COR-L47 (cell line): ENCODE data around the gene LYPD3.

Source experiments
- DNase-seq: peaks from one replicate; lab custom pipeline; 2025; lab: John Stamatoyannopoulos, UW

Gene LYPD3

DNA sequence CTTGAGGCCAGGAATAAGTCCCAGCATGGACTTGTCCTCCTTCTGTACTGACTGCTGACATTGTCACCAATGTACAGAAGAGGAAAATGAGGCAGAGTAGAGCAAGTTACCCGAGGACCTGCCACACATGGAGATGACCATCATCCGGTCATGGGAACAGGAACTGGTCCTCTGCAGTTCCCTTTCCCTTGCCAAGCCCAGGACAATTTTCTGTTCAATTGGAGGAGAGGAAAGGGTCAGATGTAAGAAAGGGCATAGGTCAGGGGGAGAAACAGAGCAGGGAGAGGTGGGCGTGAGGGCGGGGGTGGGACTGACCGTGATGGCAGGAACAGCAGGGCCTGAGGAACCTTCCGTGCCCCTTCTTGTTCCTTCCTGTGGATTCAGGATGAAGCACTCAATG is 20.5 kb upstream of the LYPD3 start:
- no peak for DNase-seq

DNA sequence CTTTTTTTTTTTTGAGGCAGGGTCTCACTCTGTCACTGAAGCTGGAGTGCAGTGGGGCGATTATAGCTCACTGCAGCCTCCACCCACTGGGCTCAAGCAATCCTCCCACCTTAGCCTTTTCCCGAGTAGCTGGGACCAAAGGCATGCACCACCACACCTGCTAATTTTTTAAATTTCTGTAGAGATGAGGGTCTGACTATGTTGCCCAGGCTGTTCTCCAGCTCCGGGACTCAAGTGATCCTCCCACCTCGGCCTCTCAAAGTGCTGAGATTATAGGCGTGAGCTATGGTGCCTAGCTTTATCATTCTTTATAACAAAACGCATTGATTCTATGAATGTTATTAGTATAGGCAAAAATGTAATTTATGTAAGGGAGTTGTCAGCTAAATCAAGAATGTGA is 17.9 kb upstream of the LYPD3 start:
- no peak for DNase-seq

DNA sequence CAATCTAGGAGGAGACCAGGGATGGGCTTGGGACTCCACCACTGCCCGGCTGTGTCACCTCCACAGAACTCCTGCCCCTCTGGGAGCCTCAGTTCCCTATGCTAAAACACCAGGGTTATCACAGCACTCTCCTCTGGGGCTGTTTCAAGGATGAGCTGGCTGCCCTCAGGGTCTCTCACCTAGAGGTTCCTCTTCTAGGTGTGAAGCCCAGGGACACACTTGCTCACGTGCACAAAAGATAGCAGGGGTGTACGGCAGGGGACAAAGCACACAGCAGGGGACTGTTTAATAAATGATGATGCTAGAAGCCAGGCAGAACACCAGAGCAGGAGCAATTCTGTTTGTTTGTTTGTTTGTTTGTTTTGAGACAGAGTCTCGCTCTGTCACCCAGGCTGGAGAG is 16.8 kb upstream of the LYPD3 start:
- DNase-seq = no peak

DNA sequence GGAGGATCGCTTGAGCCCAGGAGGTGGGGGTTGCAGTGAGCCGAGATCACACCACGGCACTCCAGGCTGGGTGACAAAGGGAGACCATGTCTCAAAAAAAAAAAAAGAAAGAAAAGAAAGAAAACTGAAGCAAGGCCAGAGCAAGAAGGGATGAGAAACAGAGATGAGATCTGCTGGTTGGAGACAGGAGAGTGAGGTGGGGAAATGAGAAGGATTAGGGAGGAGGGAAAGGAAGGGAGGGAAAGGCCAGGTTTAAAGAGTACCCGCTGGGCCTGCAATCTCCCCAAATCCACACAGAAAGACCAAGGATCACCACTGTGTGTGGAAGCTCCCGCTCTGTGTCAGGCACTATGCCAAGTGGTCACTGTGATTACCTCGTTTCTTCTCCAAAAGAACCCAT is 16.3 kb upstream of the LYPD3 start:
- no peak for DNase-seq

DNA sequence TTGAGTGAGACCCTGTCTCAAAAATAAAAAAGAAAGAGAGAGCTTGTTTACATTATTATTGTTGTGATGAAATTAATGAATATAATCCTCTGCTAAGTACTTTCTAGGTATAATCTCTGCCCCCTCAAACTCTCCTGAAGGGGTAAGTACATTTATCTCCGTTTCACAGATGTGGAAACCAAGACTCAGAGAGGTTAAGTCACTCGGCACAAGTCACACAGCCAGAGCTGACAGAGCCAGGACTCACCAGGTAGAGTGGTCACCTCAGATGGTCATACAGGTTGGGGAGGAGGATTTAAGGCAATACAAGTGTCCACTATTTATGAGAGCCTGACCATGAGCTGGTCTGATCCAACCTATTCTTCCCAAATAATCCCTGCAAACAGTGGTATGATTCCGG is 15.2 kb upstream of the LYPD3 start:
- DNase-seq = no peak

DNA sequence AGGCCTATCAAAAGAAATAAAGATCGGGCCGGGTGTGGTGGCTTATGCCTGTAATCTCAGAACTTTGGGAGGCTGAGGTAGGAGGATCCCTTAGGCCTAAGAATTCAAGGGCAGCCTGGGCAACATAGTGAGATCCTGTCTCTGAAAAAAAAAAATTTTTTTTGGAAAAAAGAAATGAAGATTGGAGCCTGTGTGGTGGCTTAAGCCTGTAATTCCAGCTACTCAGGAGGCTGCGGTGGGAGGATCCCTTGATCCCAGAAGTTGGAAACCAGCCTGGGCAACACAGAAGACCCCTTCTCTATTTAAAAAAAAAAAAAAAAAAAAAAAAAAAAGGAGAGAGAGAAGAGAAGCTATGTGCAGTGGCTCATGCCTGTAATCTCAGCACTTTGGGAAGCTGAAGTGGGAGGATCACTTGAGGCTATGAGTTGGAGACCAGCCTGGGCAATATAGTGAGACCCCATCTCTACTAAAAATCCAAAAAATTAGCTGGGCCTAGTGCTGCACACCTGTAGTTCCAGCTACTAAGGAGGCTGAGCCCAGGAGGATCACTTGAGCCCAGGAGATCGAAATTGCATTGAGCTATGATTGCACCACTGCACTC is 14.7 kb upstream of the LYPD3 start:
- DNase-seq = no peak

DNA sequence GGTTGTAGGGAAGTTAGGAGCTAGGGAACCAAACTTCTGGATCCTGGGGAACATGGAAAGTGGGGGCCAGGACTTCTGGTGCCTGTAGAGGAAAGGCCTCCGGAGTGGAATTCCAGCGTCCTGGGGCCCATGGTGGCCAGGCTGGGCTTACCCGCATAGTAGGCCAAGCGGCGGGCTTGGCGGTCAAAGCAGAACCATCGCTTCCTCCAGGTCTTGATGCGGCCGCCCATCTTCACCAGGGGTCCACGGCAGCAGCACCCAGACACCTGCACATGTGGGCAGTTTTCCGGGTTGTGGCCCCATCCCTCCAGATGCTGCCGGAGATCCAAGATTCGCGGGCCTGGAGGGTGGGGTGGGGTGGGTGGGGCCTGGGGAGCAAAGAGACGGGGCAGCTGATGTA is 13.8 kb upstream of the LYPD3 start:
- no peak for DNase-seq

DNA sequence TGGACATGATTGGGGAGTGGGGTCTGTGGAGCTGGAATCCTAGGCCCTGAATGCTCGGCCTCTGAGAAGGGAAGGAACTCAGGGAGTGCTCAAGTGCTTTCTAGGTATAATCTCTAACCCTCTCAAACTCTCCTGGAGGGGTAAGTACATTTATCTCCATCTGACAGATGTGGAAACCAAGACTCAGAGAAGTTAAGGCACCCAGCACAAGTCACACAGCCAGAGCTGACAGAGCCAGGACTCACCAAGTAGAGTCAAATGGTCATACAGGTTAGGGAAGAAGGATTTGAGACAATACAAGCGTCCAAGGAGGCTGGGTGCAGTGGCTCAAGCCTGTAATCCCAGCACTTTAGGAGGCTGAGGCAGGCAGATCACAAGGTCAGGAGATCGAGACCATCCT is 12.9 kb upstream of the LYPD3 start:
- no peak for DNase-seq

DNA sequence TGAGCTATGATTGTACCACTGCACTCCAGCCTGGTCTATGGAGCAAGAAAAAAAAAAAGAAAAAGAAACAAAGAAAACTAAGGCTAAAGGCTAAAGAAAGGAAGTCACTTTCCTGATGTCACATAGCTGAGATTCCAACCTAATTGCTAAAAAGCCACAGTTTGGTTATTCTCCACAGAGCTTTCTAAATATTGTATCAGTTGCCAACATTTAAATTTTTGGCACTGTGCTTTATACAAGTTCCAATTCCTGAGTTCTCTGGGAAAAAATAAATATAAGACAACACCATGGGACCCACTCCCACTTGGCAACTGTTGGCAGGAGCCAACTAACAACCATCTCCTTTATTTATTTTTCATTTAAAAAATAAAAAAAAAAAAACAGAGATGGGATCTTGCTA is 11.2 kb upstream of the LYPD3 start:
- DNase-seq = no peak

DNA sequence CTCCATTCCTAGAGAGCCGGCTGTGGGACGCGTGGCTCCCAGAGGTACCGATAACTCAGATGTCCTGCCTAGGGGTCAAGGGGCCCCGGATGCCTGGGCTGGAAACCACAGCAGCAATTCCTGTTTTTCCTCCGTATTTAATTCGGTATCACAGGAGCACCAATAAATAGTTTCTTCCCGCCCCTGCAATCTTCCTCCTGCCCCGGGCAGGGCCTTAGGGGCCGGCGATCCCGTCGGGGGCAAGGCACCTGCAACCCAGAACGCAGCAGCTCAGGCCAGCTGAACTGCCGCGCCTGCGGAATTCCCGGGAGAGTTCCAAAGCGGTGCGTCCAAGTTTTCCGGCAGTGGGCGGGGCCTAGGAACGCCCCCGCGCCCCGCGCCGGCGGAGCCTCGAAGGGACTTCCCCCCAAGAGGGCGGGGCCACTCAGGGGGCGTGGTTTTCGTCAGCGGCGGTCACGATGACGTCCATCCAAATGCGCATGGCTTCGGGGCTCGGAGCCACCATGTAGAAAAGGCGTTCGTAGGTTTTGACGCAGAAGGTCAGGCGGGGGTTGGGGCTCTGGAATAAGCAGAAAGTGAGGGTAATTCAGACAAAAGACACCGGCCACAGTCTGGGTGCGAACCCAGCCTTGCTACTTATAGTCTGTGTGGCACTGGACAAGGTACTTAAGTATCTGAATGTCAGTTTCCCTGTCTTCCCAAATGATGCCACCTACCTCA is 9.7 kb upstream of the LYPD3 start:
- DNase-seq = peak; percentile 47

DNA sequence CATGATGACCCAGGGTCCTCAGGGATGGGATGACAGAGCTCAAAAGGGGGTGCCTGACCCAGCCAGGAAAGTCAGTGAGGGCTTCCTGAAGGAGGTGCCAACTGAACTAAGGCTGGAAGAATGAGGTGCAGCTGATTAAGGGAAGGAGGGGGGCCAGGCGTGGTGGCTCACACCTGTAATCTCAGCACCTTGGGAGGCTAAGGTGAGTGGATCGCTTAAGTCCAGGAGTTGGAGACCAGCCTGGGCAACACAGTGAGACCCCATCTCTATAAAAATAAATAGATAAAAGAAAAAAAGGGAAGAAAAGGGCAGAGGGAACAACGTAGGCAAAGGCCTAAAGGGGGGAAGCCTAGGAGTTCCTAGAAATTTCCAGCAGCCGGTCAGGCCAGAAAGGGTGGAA is 9.1 kb upstream of the LYPD3 start:
- no peak for DNase-seq

DNA sequence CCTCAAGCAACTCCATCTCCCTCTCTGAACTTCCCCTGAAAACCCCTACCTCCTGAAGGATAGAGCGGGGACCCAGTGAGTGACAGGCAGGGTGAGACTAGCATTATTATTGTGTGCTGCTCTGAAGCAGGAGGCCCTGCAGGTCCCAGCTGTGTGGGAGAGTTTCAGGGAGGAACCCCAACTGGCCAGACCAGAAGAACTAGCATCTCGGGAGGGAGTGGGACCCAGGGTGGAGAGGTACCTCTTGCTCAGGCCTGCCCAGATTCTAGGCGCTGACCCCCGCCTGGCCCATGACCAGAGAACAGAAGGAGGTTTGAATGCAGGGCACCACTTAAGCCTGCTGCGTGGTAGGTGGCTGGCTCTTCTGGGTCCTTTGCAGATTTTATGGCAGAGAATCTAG is 5.7 kb upstream of the LYPD3 start:
- DNase-seq = no peak

DNA sequence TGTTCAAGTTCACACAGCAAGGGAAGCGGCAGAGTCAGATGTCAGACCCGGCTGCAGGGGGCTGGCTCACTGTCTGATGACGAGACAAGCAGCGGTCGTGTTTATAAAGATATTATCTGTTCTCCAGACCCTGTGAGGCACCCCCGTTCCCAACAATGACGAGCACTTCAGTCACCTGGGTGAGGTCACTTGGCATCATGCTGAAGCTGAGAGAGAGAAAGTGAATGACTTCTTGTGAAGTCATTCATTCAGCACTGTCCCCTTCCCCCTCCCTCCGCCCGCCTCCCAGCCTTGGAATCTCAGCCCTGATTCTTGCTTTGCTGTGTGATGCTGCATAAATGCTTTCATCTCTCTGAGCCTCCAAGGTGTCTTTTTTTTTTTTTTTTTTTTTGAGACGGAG is 4.9 kb upstream of the LYPD3 start:
- DNase-seq = no peak

DNA sequence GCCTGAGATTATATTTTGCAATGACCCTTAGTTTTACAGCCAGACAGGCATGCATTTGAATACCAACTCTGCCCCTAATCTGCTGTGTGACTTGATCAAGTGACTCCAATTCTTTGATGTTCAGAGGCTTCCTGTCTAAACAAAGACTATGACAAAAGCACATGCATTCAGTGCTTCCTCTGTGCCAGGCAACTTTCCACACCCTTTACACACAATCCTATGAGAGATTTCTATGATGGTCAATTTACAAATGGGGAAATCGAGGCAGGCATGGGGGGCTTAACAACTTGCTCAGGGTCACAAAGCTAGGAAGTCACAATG is 3.7 kb upstream of the LYPD3 start:
- DNase-seq = no peak

DNA sequence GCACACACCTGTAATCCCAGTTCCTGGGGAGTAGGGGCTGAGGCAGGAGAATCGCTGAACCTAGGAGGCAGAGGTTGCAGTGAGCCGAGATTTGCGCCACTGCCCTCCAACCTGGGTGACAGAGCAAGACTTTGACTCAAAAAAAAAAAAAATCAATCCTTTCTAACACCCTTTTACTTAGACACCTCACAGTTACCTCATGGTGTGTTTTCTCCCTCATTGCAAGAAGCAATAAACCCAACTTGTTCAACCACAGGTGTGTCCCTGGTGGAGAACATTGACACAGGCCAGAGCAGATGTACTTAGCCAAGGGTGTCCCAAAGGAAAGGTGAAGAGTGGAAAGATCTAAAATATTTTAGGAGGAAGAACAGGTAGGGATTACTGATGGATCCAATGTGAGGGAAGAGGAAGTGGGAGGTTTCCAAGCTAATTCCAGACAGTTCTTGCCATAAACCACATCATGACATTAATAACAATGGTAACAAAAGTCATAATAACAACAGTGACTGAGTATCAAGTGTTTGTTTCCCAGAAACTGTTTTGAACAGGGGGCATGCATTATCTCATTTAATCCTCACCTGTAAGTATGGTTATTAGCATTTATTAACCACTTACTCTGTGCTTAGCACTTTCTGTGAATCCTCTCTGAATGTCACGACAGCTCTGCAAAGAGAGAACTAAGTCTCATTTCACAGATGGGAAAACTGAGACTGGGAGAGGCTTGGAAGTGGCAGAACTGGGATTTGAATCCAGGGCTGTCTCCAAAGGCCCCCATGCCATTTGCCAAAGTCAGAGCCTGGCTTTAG is 3.1 kb upstream of the LYPD3 start:
- no peak for DNase-seq

DNA sequence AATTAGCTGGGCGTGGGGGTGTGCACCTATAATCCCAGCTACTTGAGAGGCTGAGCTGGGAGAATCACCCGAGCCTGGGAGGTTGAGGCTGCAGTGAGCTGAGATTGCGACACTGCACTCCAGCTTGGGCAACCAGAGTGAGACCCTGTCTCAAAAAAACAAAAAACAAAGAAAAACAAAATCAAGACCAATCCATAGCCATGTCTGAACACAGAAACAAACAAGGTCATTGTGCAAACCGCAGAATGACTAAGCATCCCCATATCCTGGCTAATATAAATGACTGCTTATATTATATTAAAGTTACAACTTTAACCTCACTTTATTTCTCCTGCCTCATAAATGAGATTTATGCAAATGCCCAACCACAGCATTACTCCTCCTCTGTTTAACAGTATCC is 2.3 kb upstream of the LYPD3 start:
- no peak for DNase-seq

DNA sequence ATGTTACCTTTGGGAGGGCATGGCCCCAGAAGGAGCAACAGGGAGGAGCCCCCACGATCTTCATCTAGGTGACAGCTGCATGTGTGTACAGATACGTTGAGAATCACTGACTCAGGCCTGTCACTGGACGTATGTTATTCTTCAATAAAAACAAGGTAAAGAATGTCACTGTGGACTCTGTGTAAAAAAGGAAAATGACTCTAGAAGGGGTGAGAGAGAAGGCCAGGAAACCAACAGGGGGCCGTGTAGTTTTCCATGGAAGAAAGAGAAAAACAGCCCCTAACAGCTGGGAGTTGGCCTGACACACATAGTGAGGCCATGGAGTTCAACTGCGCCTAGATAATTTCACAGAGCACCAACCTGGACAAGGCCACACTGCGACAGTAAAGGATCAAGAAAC is 1.9 kb upstream of the LYPD3 start:
- no peak for DNase-seq

DNA sequence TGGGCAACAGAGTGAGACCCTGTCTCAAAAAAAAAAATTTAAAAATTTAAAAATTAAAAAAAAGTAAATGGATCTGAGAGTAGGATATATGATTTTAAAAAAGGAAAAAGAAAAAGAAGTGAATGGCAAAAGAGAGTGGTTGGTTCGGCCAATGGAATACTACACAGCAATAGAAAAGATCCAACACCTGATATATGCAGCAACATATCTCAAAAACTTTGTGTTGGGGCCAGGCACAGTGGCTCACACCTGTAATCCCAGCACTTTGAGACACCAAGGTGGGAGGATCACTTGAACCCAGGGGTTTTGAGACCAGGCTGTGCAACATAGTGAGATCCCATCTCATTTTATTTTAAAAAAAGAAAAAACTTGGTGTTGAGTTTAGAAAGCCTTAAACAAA is 1.4 kb upstream of the LYPD3 start:
- no peak for DNase-seq

DNA sequence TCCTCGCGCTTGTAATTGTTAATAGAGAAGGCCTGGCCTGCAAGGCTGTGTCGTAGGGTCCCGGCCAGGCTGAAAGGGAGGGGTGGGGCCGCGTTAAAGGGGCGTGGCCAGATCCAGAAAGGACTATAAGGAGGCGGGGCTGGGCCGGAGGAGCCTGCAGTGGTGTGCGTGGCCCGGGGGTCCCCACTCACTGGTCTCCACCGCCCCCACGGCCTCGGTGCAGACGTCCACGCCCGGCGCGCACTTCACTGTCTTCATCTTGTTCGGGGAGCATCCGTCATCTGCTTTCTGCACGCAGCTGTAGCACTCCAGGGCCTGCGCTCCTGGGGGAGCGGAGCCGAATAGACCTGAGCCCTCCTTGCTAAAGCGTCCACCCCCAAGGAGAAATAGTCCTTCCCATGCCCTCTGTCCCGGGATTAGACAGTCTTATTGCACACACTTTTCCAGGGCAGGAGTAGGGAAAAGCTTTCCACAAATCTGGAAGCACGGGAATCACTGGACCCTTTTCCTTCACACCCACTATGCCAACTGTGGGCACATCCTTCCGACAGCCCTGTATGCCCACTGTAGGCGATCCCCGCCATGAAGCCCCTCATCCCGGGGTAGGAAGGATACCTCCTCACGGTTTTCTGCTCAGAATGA is 1.2 kb downstream of the LYPD3 start:
- DNase-seq = no peak

DNA sequence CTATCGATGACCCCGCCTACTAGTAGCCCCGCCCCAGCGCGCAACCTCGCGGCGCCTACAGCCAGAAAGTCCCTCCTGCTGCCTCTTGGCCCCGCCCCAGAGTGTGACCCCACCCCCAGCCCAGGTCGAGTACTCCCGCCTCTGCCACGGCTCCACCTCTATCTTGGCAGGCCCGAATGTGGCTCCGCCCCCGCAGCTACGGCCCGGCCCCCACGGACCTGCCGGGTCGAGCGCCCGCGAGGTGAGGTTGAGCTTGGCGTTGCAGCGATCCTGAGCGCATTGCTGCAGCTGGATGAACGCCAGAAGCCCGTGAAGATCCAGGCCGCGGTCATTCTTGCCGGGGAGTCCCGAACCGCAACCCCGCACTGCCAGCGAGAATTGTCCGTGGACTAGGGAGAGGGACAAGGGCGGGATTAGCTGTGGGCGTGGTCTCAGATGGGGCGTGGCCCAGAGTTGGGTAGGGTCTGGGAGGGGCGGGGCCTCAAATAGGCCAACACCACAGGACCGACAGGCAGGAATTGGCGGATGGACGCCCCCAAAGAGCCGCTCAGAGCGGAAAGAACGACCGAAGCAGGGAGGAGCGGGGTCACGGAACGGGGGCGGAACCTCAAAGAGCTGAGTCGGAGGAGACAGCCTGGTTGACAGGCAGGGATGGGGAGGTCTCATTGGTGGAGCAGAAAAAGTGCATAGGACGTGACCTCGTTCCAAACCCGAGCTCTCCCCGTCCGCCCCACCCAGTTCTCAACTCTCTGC is 1.9 kb downstream of the LYPD3 start:
- peak; percentile 90 for DNase-seq

DNA sequence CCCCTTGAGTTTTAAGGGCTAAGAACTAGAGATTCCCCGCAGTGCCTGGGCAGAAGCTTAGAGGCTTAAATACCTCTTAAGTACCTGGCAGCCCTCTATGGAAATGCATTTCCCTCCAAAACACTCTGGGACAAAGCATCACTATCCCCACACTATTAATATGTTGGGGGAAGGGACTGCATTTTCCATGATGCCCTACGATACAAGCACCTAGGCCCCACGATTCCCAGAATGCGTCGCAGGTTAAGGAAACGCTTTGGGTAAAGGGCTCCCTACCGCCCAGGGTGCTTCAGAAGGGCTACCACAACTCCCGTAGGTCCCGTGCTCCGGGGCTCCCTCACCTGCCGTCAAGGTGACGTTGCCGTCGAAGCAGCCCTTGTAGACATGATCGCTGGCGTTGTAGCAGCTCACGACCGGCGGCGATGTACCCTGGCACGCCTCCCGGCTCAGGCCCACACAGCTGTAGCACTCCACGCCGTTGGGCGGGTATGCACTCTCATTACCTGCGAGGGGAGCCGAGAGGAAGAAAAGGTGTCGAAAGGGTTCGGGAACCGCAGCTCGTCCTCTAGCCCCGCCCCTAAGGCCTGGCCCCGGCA is 2.5 kb downstream of the LYPD3 start:
- DNase-seq = no peak

DNA sequence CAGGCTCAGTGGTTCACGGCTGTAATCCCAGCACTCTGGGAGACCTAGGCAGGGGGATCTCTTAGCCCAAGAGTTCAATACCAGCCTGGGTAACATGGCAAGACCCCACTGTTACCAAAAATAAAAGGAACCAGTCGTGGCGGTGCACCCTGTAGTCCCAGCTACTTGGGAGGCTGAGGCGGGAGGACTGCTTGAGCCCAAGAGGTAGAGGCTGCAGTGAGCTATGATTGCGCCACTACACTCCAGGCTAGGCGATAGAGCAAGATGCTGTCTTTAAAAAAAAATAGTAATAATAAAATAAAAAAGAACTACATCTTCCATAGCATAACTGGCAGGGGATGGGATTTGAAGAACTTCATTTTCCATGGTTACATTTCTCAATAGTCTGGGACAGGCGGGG is 3.0 kb downstream of the LYPD3 start:
- no peak for DNase-seq
